HG03520 (cell line): Measurements from ENCODE around the gene ZNF440.
"Not testable (repeated sequence)": the region's sequence is repeated elsewhere in the genome, so short reads cannot be mapped to it uniquely, and the experiment has no call there.

Source experiments
- ATAC-seq: cut with Tn5 transposase; IDR thresholded peaks from one replicate; pipeline ENCODE4 v1.9.1; 2021; ENCODE audit warnings: mild to moderate bottlenecking, moderate library complexity; ENCODE audit not compliant: unreplicated experiment

Gene ZNF440

DNA sequence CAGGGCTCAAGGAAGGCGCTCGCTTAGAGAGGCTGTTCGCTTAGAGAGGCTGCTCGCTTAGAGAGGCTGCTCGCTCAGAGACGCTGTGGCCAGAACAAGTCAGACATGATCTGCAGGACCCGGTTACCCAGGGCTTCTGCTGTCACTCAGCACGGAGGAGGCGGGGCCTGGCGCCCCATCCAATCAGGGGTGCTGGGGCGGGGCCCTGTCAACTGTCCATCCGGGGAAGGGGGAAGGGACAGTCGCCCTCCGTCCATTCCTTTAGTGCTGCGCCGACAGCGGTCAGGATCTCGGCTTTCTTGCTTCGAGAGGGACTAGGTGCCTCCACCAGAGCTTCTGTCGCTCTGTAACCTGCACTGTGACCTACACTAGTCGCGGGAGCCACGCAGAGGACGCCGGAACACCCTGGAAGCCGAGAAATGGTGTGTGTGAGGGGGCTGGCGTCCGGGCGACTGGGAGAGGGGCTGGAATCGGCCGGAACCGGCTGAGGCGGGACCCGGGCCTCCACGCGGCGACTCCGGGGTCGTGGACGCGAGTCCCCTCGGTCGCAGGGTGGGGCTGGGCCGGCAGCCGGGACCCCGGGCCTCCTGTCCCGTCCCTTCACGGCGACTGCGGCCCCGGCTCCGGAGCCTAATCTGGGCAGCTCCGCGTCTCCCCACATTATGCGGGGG lies at the start of gene ZNF440:
Gene ZNF440 (plus strand): TSS at position 245 of the 671 bp plus-strand sequence. CDS start 175 bp downstream, at position 420.
- peak; percentile 91 for ATAC-seq

DNA sequence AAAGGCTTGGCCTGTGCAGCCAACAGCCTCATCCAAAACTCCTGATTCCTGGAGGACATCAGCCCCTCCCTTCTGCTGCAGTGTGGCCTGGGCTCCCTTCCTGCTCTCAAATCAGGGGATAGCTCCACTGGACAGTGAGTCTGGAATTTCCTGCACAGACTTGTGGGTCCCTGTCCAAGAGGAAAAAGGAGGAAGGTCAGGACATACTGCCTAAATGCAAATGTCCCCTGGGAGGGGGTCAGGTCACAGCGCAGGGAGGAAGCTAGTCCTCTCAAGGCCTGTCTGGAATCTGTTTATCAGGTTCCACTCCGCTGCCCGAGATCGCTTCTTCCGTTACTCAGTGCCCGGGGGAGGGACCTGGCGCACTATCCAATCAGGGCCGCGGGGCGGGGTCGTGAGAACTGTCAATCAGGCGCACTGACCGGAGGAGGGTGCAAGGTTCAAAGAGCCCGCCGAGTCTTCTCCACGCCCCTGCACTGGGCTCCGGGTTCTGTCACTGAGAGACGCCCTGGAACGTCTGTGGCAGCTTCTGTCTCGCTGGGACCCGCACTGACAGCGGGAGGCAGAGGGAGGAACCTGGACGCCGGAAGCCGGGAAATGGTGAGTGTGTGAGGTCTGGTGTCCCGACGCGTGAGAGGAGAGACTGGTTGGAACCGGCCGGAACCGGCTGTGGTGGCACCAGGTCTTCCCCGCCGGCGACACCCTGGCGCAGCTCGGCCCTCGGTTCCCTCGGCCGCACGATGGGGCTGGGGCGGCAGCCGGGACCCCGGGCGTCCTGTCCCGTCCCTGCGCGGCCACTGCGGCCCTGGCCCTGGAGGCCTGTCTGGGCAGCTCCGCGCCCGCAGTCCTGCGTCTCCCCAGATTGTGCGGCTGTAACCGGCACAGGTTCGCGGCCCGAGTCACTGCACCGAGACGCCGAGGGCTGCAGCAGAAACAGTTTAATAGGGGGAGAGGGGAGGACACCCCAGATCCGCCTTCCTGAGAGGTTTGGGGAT lies 47.2 kb upstream of the ZNF440 start, which contains the start of gene ZNF441:
Gene ZNF441 (plus strand): TSS at position 404 of the 995 bp plus-strand sequence. CDS start 194 bp downstream, at position 598.
- ATAC-seq: peak; percentile 88

DNA sequence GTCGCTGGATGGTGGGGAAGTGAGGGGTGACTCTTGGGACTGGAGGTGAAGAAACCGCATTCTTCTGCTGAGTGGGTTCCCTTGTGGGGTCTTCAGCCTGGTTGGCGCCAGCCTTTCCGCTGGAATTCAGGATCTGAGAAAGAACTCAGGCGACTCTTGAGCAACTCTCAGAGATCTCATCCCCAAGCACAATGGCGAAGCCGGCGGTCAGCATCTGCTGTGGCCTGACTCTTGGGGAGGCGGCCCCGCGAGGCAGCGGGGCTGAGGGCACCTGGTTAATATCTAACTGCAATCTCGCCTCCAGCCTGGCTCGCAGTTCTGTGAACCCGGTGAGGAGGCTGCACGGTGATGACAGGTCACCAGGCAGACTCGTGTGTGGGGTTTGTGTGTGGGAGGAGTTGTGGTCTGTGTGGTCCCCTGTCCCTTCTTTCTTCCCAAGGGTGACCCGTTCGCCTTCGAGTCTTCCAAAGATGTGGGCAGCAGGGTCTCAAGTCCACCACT lies 46.4 kb upstream of the ZNF440 start:
- ATAC-seq: no peak

DNA sequence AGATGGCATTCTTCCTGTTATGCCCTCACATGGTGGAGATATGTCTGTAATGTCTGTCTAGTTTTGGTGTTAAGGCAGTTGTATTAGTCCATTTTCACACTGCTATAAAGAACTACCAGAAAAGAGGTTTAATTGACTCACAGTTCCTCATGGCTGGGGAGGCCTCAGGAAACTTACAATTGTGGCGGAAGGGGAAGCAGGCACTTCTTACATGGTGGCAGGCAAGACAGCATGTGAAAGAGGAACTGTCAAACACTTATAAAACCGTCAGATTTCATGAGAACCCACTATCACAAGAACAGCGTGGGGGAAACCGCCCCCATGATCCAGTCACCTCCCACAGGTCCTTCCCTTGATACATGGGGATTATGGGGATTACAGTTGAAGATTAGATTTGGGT lies 44.1 kb upstream of the ZNF440 start:
- no peak for ATAC-seq

DNA sequence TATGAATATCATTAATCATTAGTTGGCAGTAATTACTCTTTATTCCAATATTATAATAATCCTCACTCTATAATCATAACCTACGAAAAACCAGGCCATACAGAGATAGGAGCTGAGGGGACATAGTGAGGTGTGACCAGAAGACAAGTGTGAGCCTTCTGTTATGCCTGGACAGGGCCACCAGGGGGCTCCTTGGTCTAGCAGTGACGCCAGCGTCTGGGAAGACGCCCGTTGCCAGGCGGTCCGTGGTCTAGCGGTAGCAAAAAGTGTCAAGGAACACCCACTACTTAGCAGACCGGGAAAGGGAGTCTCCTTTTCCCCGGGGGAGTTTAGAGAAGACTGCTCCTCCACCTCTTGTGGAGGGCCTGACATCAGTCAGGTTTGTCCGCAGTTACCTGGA lies 42.6 kb upstream of the ZNF440 start:
- not testable (repeated sequence) for ATAC-seq

DNA sequence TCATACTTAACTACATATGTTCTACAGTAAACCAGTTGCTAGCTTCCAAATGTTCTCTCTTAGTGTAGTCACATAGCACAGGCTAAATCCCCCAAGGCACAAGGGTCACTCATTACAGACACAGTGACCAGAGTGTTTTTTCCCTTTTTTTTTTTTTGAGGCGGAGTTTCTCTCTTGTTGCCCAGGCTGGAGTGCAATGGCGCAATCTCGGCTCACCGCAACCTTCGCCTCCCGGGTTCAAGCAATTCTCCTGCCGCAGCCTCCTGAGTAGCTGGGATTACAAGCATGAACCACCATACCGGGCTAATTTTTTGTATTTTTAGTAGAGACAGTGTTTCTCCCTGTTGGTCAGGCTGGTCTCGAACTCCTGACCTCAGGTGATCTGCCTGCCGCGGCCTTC lies 37.4 kb upstream of the ZNF440 start:
- ATAC-seq: not testable (repeated sequence)

DNA sequence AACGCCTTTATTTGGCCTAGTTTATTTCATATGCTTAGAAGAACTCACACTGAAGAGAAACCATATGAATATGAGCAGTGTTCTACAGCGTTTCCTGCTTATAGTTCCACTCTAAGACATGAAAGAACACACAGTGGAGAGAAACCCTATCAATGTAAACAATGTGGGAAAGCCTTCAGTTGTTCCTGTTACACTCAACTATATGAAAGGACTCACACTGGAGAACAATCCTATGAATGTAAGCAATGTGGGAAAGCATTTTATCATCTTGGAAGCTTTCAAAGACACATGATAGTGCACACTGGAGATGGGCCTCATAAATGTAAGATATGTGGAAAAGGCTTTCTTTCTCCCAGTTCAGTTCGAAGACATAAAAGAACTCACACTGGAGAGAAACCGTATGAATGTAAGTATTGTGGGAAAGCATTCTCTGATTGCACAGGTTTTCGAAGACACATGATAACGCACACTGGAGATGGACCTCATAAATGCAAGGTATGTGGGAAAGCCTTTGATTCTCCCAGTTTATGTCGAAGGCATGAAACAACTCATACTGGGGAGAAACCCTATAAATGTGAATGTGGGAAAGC lies 33.5 kb upstream of the ZNF440 start:
- no peak for ATAC-seq

DNA sequence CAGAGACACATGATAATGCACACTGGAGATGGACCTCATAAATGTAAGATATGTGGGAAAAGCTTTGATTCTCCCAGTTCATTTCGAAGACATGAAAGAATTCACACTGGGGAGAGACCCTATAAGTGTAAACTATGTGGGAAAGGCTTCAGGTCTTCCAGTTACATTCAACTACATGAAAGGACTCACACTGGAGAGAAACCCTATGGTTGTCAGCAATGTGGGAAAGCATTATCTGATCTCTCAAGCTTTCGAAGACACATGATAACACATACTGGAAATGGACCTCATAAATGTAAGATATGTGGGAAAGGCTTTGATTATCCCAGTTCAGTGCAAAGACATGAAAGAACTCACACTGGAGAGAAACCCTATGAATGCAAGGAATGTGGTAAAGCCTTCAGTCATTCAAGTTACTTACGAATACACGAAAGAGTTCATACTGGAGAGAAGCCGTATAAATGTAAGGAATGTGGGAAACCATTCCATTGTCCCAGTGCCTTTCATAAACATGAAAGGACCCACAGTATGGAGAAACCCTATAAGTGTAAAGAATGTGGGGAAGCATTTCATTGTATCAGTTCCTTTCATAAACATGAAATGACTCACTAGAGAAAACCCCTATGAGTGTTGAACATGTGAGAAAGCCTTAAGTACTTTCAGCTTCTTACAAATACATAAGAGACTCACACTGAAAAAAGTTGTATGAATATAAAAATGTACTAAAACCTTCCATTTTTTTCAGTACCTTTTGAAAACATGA lies 32.6 kb upstream of the ZNF440 start:
- no peak for ATAC-seq

DNA sequence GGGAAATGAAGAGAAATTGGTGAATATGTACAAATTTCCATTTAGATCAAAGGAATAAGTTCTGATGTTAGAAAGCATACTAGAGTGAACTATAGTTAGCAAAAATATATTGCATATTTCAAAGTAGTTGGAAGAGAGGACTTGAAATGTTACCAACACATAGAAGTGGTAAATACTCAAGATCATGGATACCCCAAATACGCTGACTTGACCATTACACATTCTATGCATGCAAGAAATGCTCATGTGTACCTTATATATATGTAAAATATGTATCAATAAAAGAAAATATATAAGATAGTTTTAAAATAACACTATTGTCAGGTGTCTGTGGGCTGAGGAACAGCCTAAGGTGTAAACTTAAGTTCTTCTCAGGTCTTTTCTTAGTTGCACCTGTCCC lies 30.3 kb upstream of the ZNF440 start:
- no peak for ATAC-seq

DNA sequence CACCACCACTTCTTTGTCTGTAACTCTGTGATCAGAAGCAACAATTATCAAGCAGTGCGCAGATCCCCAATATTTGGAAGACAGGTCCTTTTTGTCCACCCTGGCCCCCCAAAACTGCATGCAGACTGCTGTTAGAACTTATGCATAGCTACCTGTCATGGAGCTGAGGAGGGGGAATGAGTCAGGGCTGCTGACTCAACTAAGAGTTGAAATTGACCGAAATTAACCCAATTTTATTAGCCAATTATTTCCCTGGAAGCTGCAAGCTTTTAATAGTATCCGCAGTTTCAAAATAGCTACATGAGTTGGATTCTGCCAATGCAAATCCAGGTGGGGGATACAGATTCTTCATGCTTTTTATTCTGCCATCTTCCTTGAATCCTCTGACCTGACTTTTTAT lies 29.7 kb upstream of the ZNF440 start:
- no peak for ATAC-seq

DNA sequence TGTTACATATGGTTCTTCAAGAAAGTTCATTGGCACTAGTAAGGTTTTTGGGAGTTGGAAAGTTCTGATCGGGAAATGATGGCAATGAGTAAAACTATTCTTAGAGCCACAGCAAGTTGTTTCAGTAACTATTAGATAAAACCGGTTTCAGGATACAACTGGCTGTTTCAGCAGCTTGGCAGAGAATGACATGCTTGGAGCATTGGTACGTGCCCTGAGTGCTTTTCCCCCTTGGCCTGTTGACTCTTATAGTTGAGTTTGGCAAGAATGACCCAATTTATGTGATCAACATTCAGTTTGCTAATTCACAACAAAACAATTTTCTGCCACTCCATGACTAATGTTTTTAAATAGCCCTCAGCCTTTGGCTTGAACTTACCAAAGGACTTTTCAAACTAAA lies 26.5 kb upstream of the ZNF440 start:
- no peak for ATAC-seq

DNA sequence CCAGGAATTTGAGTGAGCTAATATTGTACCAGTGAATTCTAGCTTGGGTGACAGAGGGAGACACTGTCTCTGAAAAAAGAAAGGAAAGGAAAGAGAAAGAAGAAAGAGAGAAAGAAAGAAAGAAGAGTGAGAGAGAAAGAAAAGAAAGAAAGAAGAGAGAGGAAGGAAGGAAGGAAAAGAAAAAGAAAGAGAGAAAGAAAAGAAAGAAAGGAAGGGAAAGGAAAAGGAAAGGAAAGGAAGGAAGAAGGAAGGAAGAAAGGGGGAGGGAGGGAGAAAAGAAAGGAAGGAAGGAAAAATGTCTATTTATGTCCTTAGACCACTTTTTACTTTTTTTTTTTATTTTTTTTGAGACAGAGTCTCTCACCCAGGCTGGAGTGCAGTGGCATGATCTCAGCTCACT lies 21.1 kb upstream of the ZNF440 start:
- no peak for ATAC-seq

DNA sequence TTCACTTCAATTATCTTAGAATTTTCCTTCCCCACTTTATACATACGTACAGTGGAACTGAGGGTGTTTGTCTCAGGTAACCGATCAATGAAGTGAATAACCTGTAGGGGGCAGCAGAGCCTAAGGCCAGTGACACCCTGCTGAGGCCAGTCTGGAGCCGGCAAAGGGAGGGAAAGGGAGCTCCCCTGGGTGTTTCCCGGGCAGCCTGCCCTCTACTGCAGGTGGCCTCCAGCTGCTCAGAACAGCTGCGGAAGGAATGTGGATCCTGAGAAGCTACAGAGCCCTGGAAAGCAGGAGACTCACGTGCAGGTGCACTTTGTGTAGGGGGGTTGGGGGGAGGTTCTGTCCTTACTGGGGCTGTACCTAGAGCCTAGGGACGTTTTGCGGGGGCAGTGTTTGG lies 16.6 kb upstream of the ZNF440 start:
- no peak for ATAC-seq

DNA sequence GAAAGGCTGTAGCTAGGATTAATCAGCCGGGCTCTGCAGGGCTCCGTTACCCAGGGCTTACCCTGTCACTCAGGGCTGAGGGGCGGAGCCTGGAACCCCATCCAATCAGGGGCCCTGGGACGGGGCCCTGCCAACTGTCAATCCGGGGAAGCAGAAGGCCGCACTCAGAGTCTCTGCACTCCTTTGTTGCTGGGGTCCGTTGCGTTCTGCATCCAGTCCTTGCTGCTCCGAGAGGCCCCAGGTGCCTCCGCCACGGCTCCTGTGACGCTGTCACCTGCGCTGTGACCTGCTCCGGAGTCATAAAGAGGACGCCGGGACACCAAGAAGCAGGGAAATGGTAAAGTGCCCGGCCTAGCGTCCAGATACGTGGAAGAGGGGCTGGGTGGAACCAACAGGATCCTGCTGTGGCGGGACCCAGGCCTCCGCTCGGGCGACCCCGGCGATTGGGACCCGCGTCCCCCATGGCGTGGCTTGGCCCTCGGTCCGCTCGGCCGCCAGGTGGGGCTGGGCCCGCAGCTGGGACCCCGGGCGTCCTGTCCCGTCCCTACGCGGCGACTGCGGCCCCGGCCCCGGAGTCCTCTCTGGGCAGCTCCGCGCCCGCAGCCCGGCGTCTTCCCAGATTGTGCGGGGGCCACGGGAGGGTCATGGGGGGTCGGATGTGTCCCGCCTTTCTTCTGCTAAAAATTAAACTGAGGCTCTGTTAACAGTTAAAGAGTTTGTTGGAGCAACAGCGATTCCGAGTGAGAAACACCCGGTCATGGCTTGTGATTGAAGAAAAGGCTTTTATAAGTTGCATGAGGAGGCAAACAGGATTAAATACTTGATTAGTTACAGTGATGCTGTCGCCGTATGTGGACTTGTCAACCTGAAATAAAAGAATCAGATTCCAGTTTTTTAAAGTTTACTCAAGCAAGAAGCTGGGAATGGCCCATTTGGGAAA lies 15.4 kb upstream of the ZNF440 start, which contains the start of gene ZNF491:
Gene ZNF491 (plus strand): TSS at position 133 of the 940 bp plus-strand sequence. CDS start 7,431 bp downstream, outside the sequence.
- ATAC-seq: peak; percentile 92

DNA sequence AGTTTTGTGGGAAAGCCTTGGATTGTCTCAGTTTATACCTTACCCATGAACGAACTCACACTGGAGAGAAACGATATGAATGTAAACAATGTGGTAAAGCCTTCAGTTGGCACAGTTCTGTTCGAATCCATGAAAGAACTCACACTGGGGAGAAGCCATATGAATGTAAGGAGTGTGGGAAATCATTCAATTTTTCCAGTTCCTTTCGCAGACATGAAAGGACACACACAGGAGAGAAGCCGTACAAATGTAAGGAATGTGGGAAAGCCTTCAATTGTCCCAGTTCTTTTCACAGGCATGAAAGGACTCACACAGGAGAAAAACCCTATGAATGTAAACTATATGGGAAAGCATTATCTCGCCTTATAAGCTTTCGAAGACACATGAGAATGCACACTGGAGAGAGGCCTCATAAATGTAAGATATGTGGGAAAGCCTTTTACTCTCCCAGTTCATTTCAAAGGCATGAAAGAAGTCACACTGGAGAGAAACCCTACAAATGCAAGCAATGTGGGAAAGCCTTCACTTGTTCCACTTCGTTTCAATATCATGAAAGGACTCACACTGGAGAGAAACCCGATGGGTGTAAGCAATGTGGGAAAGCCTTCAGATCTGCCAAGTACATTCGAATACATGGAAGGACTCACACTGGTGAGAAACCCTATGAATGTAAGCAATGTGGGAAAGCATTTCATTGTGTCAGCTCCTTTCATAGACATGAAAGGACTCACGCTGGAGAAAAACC lies 7.5 kb upstream of the ZNF440 start:
- no peak for ATAC-seq

DNA sequence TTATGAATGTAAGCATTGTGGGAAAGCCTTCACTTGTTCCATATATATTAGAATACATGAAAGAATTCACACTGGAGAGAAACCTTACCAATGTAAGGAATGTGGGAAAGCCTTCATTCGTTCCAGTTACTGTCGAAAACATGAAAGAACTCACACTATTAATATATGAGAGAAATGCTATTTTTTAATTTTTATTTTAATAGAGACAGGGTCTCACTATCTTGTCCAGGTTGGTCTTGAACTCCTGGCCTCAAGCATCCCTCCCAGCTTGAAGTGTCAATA lies 7.0 kb upstream of the ZNF440 start:
- ATAC-seq: no peak

DNA sequence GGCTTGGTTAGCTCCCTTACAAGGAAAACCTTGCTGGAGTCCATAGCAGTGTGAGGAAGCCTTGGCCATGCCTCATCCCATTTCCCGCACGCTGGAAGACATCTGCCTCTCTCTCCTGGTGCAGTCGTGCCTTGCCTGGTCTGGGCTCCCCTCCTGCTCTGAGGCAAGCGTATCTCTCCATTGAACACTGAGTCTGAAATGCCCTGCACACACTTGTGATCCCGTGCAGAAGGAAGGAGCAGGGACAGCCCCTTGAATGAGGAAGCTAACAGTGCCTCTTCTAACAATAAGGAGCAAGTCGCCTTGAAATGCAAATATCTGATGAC lies 407 bp upstream of the ZNF440 start:
- ATAC-seq: peak; percentile 16

DNA sequence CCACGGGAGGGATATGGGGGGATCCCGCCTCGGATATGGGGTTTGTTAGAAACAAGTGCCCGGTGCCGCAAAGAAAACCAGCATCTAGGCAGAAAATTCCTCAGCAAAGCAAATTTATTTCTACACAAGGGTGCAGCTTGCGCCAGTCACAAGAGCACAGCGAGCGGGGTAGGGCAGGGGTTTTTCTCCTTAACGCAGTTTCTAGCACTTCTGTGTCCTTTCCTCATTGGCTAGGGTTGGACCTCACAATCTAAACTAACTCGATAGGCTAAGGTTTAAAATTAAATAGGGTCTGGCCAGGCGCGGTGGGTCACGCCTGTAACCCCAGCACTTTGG lies 595 bp downstream of the ZNF440 start:
- ATAC-seq: no peak

DNA sequence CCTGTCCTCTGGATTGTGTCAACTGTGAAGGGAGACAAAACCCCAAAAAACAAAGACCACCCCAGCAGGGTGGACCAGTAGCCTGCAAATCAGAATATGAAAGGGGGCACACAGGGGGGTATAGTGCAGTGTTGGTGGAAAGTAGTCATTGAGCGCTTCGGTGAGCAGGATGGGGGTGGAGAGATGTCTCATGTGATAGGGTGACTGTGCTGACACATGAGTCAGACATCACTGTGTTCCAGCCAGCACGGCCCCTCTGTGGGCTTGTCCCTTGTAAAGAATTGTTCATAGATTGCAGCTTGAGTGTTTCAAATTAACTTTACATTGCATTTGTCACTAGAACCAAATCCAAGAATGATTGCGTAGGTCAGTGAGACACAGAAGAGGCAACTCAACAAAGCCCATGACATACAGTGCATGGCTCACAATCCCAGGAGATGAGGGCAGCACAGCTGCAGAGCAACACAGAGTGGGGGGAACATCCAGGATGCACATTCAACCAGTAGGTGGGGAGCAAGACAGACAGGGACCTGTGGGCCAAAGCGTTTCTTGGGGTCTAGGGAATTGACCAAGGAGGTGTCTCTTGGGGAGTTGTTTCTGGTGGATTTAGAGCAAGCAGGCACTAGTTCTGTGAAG lies 7.5 kb downstream of the ZNF440 start:
- ATAC-seq: no peak
